SK-MEL-5 (cell line): ENCODE results near the gene TMEM204. TPM values are rescaled to one million over a fixed set of nuclear protein-coding genes. Genes with fewer than 3 reads are reported as not detected.
"Not testable (repeated sequence)": the region's sequence is repeated elsewhere in the genome, so short reads cannot be mapped to it uniquely, and the experiment has no call there.

ENCODE experiments used
- DNase-seq: peaks from one replicate; pipeline ENCODE4 v3.0.0-alpha.2; 2016; ENCODE audit warnings: low read depth, low spot score
- in situ Hi-C: cut with HindIII; loops from 2 replicates; pipeline ENCODE4 v1.10.0; 2016; ENCODE audit warnings: low sequenced_read_pairs, high pct_unique_total_duplicates, low pct_unique_long_range_greater_than_20kb
- total RNA-seq: library from RNA; depleted of rRNA; stranded (reverse); fragments of >200 nt; shearing (Covaris generic); gene quantifications from 2 replicates; pipeline ENCODE4 v1.2.3, GENCODE V29; 2014

The TMEM204 gene
- total RNA-seq, 1 experiment from 2014 or later, result not detected

GRCh38 chr16:1563786-1564185, 30.3 kb downstream of the TMEM204 start:
- no peak for DNase-seq
- in situ Hi-C loops, result no loop called here

GRCh38 chr16:1564325-1564724, 30.9 kb downstream of the TMEM204 start:
- DNase-seq, result peak; percentile 8
- in situ Hi-C loops, result no loop called here

- in situ Hi-C loops, result no loop called here
- DNase-seq, result no peak
These were observed 31.8 kb downstream of the TMEM204 start for GRCh38 chr16:1565083-1565805.

GRCh38 chr16:1567988-1568387, 34.5 kb downstream of the TMEM204 start:
- in situ Hi-C loops, result no loop called here
- no peak for DNase-seq

GRCh38 chr16:1571012-1571671, 37.7 kb downstream of the TMEM204 start:
- in situ Hi-C loops, result no loop called here
- no peak for DNase-seq

- in situ Hi-C loops, result no loop called here
- DNase-seq, result peak; percentile 22
These were observed 39.2 kb downstream of the TMEM204 start for GRCh38 chr16:1572673-1573072.

GRCh38 chr16:1573301-1573700, 39.8 kb downstream of the TMEM204 start:
- no peak for DNase-seq
- in situ Hi-C loops, result no loop called here

- in situ Hi-C loops, result no loop called here
- peak; percentile 4 for DNase-seq
These were observed 42.1 kb downstream of the TMEM204 start for GRCh38 chr16:1575578-1575977.

- DNase-seq, result peak; percentile 13
- in situ Hi-C loops, result no loop called here
These were observed 45.7 kb downstream of the TMEM204 start for GRCh38 chr16:1579214-1579613.

- in situ Hi-C loops, result no loop called here
- no peak for DNase-seq
These were observed 46.8 kb downstream of the TMEM204 start for GRCh38 chr16:1580256-1580655.

GRCh38 chr16:1580956-1581355, 47.5 kb downstream of the TMEM204 start:
- no peak for DNase-seq
- in situ Hi-C loops, result no loop called here

- in situ Hi-C loops, result no loop called here
- DNase-seq, result no peak
These were observed 48.3 kb downstream of the TMEM204 start for GRCh38 chr16:1581804-1582203.

- in situ Hi-C loops, result no loop called here
- DNase-seq, result no peak
These were observed 49.7 kb downstream of the TMEM204 start for GRCh38 chr16:1583180-1583579.

- DNase-seq, result no peak
- in situ Hi-C loops, result no loop called here
These were observed 51.5 kb downstream of the TMEM204 start for GRCh38 chr16:1584926-1585484.

- no peak for DNase-seq
- in situ Hi-C loops, result no loop called here
These were observed 56.9 kb downstream of the TMEM204 start for GRCh38 chr16:1590366-1590765.

GRCh38 chr16:1590930-1591705, 57.7 kb downstream of the TMEM204 start:
- in situ Hi-C loops, result no loop called here
- DNase-seq, result no peak

GRCh38 chr16:1592446-1592845, 59.0 kb downstream of the TMEM204 start:
- DNase-seq, result no peak
- in situ Hi-C loops, result no loop called here

GRCh38 chr16:1595511-1595910, 62.0 kb downstream of the TMEM204 start:
- DNase-seq, in situ Hi-C loops: not testable (repeated sequence)
